GM12878 (cell line): ENCODE results near the gene SEBOX.

ENCODE experiments used
- BMI1 ChIP-seq: fragments of 450-650 bp; IDR thresholded peaks from 2 replicates; pipeline ENCODE4 v1.6.1; 2016; ENCODE audit warnings: mild to moderate bottlenecking, moderate library complexity, borderline replicate concordance
- CEBPB ChIP-seq, 2 experiments: fragments of 150-350 bp in 1 of 2; IDR thresholded peaks; 2 replicates each; pipeline ENCODE4 v1.6.1; 2012 to 2014; ENCODE audit warnings: low read depth in 2 of 2, low read length in 2 of 2, borderline replicate concordance in 1 of 2, inconsistent platforms in 1 of 2
- CHD4 ChIP-seq: fragments of 200-600 bp; sonication (generic); IDR thresholded peaks from 2 replicates; pipeline ENCODE4 v1.6.1; 2016; ENCODE audit warnings: mild to moderate bottlenecking
- CREB1 ChIP-seq: IDR thresholded peaks from 2 replicates; pipeline ENCODE4 v1.6.1; 2012; ENCODE audit warnings: low read depth, mild to moderate bottlenecking, inconsistent platforms
- KDM1A ChIP-seq: fragments of 200-600 bp; sonication (generic); IDR thresholded peaks from 2 replicates; pipeline ENCODE4 v1.6.1; 2016; ENCODE audit warnings: borderline replicate concordance
- MYB ChIP-seq: fragments of 150-350 bp; IDR thresholded peaks from 2 replicates; pipeline ENCODE4 v1.6.1; 2014; ENCODE audit warnings: mild to moderate bottlenecking, low read depth, low read length, borderline replicate concordance
- POLR2AphosphoS5 ChIP-seq: IDR thresholded peaks from 2 replicates; pipeline ENCODE4 v1.6.1; 2011; ENCODE audit warnings: mild to moderate bottlenecking, low read length, inconsistent platforms
- SMAD1 ChIP-seq: fragments of 450-650 bp; IDR thresholded peaks from 2 replicates; pipeline ENCODE4 v1.6.1; 2018; ENCODE audit warnings: mild to moderate bottlenecking, low read depth; ENCODE audit not compliant: partially characterized antibody
- TBL1XR1 ChIP-seq: IDR thresholded peaks from 2 replicates; pipeline ENCODE4 v1.6.1; 2012; ENCODE audit warnings: low read depth, low read length, improper control_type of control experiment
- ZZZ3 ChIP-seq: IDR thresholded peaks from 2 replicates; pipeline ENCODE4 v1.6.1; 2011; ENCODE audit warnings: low read depth; ENCODE audit not compliant: control insufficient read depth, insufficient read length
- TF ChIP-seq, protein P1 (sequence below), 3 experiments: IDR thresholded peaks in 2 of 3; conservative IDR thresholded peaks in 1 of 3; 2 replicates each; pipeline ENCODE4 v1.5.1; 2011; ENCODE audit warnings: low read depth in 3 of 3, low read length in 3 of 3, mild to moderate bottlenecking in 3 of 3, control low read depth in 2 of 3, moderate library complexity in 2 of 3, inconsistent platforms in 1 of 3, mixed read lengths in 1 of 3; ENCODE audit not compliant: control insufficient read depth in 2 of 3, insufficient read depth in 1 of 3; ENCODE audit errors: extremely low read depth in 1 of 3
- TF ChIP-seq, protein P2 (sequence below): fragments of 450-650 bp; IDR thresholded peaks from 2 replicates; pipeline ENCODE4 v1.6.1; 2017; ENCODE audit warnings: mild to moderate bottlenecking, low read depth, inconsistent platforms; ENCODE audit not compliant: poor library complexity, severe bottlenecking
- TF ChIP-seq, protein P3 (sequence below): IDR thresholded peaks from 2 replicates; pipeline ENCODE4 v1.6.1; 2012; ENCODE audit warnings: mild to moderate bottlenecking, low read depth, low read length

DNA sequence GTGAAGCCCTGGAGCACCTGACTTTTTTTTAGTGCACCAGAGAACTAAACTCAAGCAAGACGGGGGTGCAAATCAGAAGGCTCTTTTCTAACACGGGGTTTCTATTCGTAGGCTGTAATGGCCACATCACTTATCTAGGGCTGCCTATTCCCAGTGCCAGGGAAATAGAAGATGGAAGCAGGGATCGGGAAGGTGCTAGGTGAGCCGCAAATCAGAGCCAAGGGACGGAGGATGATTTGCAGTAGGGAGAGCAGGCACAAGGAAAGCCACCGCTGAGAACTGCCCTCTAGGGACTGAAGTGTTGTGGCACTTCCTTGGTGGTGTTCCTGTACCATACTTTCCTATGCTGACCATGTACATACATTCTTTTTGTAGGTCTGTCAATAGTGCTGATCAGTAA is 48.8 kb upstream of the SEBOX start:
- TF ChIP-seq, protein P1, sequence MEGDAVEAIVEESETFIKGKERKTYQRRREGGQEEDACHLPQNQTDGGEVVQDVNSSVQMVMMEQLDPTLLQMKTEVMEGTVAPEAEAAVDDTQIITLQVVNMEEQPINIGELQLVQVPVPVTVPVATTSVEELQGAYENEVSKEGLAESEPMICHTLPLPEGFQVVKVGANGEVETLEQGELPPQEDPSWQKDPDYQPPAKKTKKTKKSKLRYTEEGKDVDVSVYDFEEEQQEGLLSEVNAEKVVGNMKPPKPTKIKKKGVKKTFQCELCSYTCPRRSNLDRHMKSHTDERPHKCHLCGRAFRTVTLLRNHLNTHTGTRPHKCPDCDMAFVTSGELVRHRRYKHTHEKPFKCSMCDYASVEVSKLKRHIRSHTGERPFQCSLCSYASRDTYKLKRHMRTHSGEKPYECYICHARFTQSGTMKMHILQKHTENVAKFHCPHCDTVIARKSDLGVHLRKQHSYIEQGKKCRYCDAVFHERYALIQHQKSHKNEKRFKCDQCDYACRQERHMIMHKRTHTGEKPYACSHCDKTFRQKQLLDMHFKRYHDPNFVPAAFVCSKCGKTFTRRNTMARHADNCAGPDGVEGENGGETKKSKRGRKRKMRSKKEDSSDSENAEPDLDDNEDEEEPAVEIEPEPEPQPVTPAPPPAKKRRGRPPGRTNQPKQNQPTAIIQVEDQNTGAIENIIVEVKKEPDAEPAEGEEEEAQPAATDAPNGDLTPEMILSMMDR (IDR thresholded peaks at IDR 0.05 in 2 of 3, conservative IDR thresholded peaks at IDR 0.05 in 1 of 3; ENCODE audit: control insufficient read depth in 2 of 3, extremely low read depth in 1 of 3, insufficient read depth in 1 of 3, low read depth in 3 of 3, low read length in 3 of 3) = no peak
- TF ChIP-seq TBL1XR1 = no peak
- no peak for TF ChIP-seq BMI1
- TF ChIP-seq, protein P2, sequence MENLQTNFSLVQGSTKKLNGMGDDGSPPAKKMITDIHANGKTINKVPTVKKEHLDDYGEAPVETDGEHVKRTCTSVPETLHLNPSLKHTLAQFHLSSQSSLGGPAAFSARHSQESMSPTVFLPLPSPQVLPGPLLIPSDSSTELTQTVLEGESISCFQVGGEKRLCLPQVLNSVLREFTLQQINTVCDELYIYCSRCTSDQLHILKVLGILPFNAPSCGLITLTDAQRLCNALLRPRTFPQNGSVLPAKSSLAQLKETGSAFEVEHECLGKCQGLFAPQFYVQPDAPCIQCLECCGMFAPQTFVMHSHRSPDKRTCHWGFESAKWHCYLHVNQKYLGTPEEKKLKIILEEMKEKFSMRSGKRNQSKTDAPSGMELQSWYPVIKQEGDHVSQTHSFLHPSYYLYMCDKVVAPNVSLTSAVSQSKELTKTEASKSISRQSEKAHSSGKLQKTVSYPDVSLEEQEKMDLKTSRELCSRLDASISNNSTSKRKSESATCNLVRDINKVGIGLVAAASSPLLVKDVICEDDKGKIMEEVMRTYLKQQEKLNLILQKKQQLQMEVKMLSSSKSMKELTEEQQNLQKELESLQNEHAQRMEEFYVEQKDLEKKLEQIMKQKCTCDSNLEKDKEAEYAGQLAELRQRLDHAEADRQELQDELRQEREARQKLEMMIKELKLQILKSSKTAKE = no peak
- TF ChIP-seq CEBPB (IDR thresholded peaks at IDR 0.05; ENCODE audit: borderline replicate concordance in 1 of 2, low read depth in 2 of 2, low read length in 2 of 2) = no peak
- TF ChIP-seq KDM1A = no peak
- TF ChIP-seq POLR2AphosphoS5 = no peak
- TF ChIP-seq, protein P3, sequence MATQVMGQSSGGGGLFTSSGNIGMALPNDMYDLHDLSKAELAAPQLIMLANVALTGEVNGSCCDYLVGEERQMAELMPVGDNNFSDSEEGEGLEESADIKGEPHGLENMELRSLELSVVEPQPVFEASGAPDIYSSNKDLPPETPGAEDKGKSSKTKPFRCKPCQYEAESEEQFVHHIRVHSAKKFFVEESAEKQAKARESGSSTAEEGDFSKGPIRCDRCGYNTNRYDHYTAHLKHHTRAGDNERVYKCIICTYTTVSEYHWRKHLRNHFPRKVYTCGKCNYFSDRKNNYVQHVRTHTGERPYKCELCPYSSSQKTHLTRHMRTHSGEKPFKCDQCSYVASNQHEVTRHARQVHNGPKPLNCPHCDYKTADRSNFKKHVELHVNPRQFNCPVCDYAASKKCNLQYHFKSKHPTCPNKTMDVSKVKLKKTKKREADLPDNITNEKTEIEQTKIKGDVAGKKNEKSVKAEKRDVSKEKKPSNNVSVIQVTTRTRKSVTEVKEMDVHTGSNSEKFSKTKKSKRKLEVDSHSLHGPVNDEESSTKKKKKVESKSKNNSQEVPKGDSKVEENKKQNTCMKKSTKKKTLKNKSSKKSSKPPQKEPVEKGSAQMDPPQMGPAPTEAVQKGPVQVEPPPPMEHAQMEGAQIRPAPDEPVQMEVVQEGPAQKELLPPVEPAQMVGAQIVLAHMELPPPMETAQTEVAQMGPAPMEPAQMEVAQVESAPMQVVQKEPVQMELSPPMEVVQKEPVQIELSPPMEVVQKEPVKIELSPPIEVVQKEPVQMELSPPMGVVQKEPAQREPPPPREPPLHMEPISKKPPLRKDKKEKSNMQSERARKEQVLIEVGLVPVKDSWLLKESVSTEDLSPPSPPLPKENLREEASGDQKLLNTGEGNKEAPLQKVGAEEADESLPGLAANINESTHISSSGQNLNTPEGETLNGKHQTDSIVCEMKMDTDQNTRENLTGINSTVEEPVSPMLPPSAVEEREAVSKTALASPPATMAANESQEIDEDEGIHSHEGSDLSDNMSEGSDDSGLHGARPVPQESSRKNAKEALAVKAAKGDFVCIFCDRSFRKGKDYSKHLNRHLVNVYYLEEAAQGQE = no peak
- TF ChIP-seq CREB1 = no peak
- no peak for TF ChIP-seq SMAD1
- no peak for TF ChIP-seq CHD4
- TF ChIP-seq MYB = no peak
- no peak for TF ChIP-seq ZZZ3
